HepG2 (cell line): ENCODE results near the gene ZNHIT1. TPM values are rescaled to one million over a fixed set of nuclear protein-coding genes. Genes with fewer than 3 reads are reported as not detected.

Experiments used
- ARNT2 ChIP-seq: sonication (generic); formaldehyde crosslinking; IDR thresholded peaks from 2 replicates; pipeline ENCODE4 v1.8.0; 2022; ENCODE audit warnings: mild to moderate bottlenecking, low read depth, missing genetic modification reagents, moderate library complexity
- HDAC1 ChIP-seq: sonication (generic); formaldehyde crosslinking; IDR thresholded peaks from 2 replicates; pipeline ENCODE4 v1.5.1; 2020; ENCODE audit warnings: mild to moderate bottlenecking, missing genetic modification reagents
- HNRNPUL1 ChIP-seq: fragments of 200-400 bp; formaldehyde crosslinking; IDR thresholded peaks from 2 replicates; pipeline ENCODE4 v1.6.1; 2017; ENCODE audit warnings: low read depth, mild to moderate bottlenecking, low read length, moderate library complexity
- MAFF ChIP-seq: IDR thresholded peaks from 2 replicates; pipeline ENCODE4 v1.6.1; 2011; ENCODE audit warnings: low read depth, low read length, improper control_type of control experiment
- NFE2L2 ChIP-seq: fragments of 150-350 bp; IDR thresholded peaks from 2 replicates; pipeline ENCODE4 v1.6.1; 2014; ENCODE audit warnings: low read length
- POLR2AphosphoS2 ChIP-seq: IDR thresholded peaks from 2 replicates; pipeline ENCODE4 v1.6.1; 2011; ENCODE audit warnings: low read depth, low read length, improper control_type of control experiment
- XBP1 ChIP-seq: sonication (generic); formaldehyde crosslinking; IDR thresholded peaks from 2 replicates; pipeline ENCODE4 v1.5.0; 2020; ENCODE audit warnings: missing genetic modification reagents
- ZBTB2 ChIP-seq: sonication (generic); formaldehyde crosslinking; IDR thresholded peaks from 2 replicates; pipeline ENCODE4 v1.8.0; 2022; ENCODE audit warnings: low read depth, missing genetic modification reagents
- ZNF124 ChIP-seq: sonication (generic); formaldehyde crosslinking; IDR thresholded peaks from 2 replicates; pipeline ENCODE4 v1.4.0; 2020; ENCODE audit warnings: missing genetic modification reagents
- ZNF143 ChIP-seq: sonication (generic); formaldehyde crosslinking; IDR thresholded peaks from 2 replicates; pipeline ENCODE4 v1.4.0; 2020; ENCODE audit warnings: missing genetic modification reagents
- ZNF3 ChIP-seq: IDR thresholded peaks from 2 replicates; pipeline ENCODE4 v1.7.0; 2017; ENCODE audit warnings: inconsistent platforms
- ZNF318 ChIP-seq: sonication (generic); formaldehyde crosslinking; IDR thresholded peaks from 2 replicates; pipeline ENCODE4 v1.4.0; 2020; ENCODE audit warnings: mild to moderate bottlenecking, missing genetic modification reagents
- ZNF580 ChIP-seq: IDR thresholded peaks from 2 replicates; pipeline ENCODE4 v1.6.1; 2016; ENCODE audit warnings: low read depth, borderline replicate concordance
- polyA plus RNA-seq, 8 experiments: library from polyadenylated mRNA; depleted of rRNA in 3 of 8; stranded (reverse) in 7 of 8; unstranded in 1 of 8; fragments of >200 nt; fragmentation: Illumina TruSeq in 4 of 8; extraction: Trizol in 4 of 8; gene quantifications; 2 replicates each; pipeline versions ENCODE4 v1.2.1 to v1.2.3, GENCODE V29; 2011 to 2016; ENCODE audit warnings: low read depth in 4 of 8, missing spikeins in 1 of 8, mixed read lengths in 1 of 8; ENCODE audit not compliant: insufficient read depth in 1 of 8
- total RNA-seq, 5 experiments: library from RNA; depleted of rRNA; stranded (reverse); fragments of >200 nt; fragmentation: Illumina TruSeq; extraction: Trizol; gene quantifications; 2 replicates each; pipeline ENCODE4 v1.2.3, GENCODE V29; 2016; ENCODE audit warnings: low read depth in 1 of 5

The ZNHIT1 gene
- total and polyA plus RNA-seq, 2 of the 13 experiments (the other 11 are each of a cell fraction or from before 2014, with no cell fraction given) = 32.5 to 64.5 TPM

- TF ChIP-seq ZNF318 (CRISPR knock-in tag) = no peak
- no peak for TF ChIP-seq ZBTB2 (CRISPR knock-in tag)
- TF ChIP-seq ARNT2 (CRISPR knock-in tag) = no peak
- no peak for TF ChIP-seq ZNF3 (CRISPR knock-in tag)
- no peak for TF ChIP-seq XBP1
- no peak for TF ChIP-seq ZNF143 (CRISPR knock-in tag)
- no peak for TF ChIP-seq NFE2L2
- no peak for TF ChIP-seq MAFF
- TF ChIP-seq POLR2AphosphoS2 = no peak
- no peak for TF ChIP-seq HDAC1 (CRISPR knock-in tag)
- TF ChIP-seq HNRNPUL1 = no peak
- 0 out of 2 replicates have a peak, but pooled peaks have one; percentile 55 for TF ChIP-seq ZNF124 (CRISPR knock-in tag)
- no peak for TF ChIP-seq ZNF580 (CRISPR knock-in tag)
These were observed 13.7 kb downstream of the ZNHIT1 start (continued) for GRCh38 chr7:101231644-101232043.
